GM10847 (cell line): ENCODE data around the gene CGNL1.

Experiments used
- POLR2A ChIP-seq: IDR thresholded peaks from 2 replicates; pipeline ENCODE4 v1.6.1; 2011; ENCODE audit not compliant: insufficient read length; ENCODE audit errors: extremely low read depth

Gene CGNL1

GRCh38 chr15:57443486-57443885, 67.2 kb downstream of the CGNL1 start:
- TF ChIP-seq POLR2A: no peak

- no peak for TF ChIP-seq POLR2A
Observed at GRCh38 chr15:57444877-57445513, 68.7 kb downstream of the CGNL1 start.

- no peak for TF ChIP-seq POLR2A
Observed at GRCh38 chr15:57445872-57446271, 69.6 kb downstream of the CGNL1 start.

GRCh38 chr15:57446393-57446792, 70.1 kb downstream of the CGNL1 start:
- TF ChIP-seq POLR2A: no peak

DNA sequence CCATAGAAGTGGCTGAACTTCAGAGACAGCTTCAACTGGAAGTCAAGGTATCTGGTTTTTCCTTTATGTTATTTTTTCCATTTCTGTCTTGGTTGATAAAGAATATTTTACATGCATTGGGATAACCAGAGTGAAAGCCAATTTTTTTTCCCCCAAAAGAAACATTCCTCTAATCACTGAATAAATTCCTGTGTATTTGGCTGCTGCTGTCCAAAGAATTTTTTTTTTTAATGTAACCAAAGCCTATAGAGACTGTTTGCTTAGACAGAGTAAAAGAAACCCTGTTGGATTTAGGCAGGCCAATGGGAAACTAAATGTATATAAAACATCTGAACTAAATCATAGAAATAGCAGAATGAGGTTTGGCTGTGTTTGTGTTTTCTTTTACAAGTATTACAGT, 75.2 kb downstream of the CGNL1 start:
- TF ChIP-seq POLR2A: no peak

GRCh38 chr15:57452090-57452754, 75.9 kb downstream of the CGNL1 start:
- TF ChIP-seq POLR2A: no peak

DNA sequence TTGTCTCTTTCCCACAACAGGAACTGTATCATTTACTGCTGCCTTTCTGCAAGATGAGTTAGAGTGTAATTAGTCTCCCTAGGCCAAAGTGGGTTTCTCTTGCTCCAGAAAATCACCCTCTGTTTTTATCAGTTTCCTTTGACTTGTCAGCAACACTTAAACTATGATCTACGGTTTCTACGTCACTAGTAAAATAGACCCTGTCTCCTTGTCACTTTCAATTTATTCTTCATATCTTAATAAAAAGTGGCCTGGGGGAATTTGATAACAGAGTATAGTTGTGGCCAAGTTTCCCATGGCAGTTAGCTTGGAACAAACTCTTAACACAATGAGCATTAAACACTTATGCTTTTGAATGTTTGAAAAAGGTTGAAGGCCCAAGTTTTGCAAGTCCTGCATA, 79.6 kb downstream of the CGNL1 start:
- TF ChIP-seq POLR2A: no peak

- TF ChIP-seq POLR2A: no peak
Observed at GRCh38 chr15:57456559-57456958, 80.3 kb downstream of the CGNL1 start.

- TF ChIP-seq POLR2A: no peak
Observed at GRCh38 chr15:57457726-57458125, 81.4 kb downstream of the CGNL1 start.

DNA sequence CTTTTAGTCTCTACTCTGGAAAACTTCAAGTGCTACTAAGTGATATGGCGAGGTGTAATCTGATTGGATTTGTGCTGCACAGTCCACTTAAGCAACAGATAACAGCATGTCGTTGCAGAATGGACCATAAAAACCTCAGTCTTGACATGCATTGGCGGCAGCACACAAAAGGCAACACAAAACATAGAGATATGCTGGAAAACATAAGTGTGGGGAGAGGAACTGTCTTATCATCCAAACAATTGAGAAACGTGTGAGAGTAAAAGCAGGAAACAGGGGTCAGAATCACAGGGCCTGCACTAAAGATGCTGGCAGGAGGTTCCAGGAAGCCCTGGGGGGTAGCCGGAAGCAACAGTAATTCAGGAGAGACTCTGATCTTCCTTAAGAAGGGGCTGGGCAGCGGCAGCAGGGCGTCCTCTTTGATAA, 82.1 kb downstream of the CGNL1 start:
- no peak for TF ChIP-seq POLR2A

DNA sequence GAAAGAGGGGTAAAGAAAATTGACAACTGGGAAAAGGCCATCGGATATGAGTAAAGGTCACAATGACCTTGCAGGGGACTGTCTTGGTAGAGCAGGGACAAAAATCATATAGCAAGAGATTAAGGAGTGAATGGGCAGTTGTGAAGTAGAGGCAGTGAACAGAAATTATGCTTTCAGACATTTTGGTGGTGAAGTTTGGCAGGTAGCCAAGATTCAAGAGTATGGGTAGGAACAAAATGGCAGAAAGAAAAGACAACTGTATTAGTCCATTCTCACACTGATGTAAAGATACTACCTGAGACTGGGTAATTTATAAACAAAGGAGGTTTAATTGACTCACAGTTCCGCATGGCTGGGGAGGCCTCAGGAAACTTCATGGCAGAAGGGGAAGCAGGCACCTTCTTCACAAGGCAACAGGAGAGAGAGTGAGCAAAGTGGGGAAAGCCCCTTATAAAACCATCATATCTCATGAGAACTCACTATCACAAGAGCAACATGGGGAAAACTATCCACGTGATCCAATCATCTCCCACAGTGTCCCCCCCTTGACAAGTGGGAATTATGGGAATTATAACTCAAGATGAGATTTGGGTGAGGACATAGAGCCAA, 84.0 kb downstream of the CGNL1 start:
- TF ChIP-seq POLR2A: no peak

GRCh38 chr15:57461541-57461940, 85.2 kb downstream of the CGNL1 start:
- no peak for TF ChIP-seq POLR2A

GRCh38 chr15:57462381-57462780, 86.1 kb downstream of the CGNL1 start:
- TF ChIP-seq POLR2A: no peak

DNA sequence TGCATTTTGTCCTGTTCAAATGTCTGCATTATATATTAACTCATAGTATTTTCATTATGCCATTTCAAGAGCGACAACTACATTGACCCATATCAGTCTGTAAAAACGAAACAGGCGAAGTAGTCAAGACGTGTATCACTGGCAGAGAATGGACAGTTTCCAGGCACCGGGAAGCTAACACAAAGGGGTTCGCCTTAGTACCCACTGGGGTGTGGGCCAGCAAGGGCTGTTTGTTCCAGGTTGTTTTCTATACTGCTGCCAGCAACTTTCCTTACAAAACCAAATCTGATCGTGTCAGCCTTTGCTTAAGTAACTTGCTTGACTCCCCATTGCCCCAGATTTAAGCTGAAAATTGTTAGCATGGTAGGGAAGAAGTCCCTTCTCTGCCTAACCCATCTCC, 87.1 kb downstream of the CGNL1 start:
- TF ChIP-seq POLR2A: no peak

DNA sequence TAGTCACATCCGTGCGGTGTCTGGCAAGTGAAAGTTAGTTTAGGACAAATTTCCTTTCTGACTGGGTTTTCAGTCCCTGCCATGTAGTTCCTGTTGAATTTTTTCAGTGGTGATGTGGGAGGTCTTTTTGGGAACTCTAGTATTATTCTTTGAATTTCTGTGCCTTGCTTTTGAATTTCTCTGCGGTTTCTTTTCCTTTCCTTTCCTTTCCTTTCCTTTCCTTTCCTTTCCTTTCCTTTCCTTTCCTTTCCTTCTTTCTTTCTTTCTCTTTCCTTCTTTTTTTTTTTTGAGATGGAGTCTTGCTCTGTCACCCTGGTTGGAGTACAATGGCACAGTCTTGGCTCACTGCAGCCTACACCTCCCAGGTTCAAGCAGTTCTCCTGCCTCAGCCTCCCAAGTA, 88.2 kb downstream of the CGNL1 start:
- TF ChIP-seq POLR2A: no peak

DNA sequence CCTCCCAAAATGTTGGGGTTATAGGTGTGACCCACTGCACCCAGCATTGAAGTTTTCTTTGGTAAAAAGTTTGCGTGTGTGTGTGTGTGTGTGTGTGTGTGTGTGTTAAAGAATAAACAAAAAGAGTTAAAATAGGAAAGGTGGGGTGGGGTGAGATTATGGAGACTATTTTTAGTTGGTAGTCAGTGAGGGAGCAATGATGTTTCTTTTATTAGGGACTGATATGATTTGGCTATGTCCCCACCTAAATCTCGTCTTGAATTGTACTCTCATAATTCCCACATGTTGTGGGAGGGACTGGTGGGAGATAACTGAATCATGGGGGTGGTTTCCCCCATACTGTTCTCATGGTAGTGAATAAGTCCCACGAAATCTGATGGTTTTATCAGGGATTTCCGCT, 92.2 kb downstream of the CGNL1 start:
- TF ChIP-seq POLR2A: no peak
